Fibroblast of lung (primary cell): ENCODE measurements around the gene SLC30A7. TPM values are rescaled to one million over a fixed set of nuclear protein-coding genes. Genes with fewer than 3 reads are reported as not detected.
"Not testable (repeated sequence)": the region's sequence is repeated elsewhere in the genome, so short reads cannot be mapped to it uniquely, and the experiment has no call there.

Experiments used
- DNase-seq, 2 donors: peaks; one replicate each; pipeline versions ENCODE4 v3.0.0 to v3.0.0-alpha.2; 2010; ENCODE audit warnings: low read depth in 2 of 2
- H2AFZ ChIP-seq: 2 replicates; pipeline ENCODE4 v1.5.1; 2012; ENCODE audit warnings: low read length, control low read depth, inconsistent platforms
- H3K27ac ChIP-seq: 2 replicates; pipeline ENCODE4 v1.5.1; 2011; ENCODE audit warnings: low read length, control low read depth; ENCODE audit not compliant: insufficient read depth
- H3K27me3 ChIP-seq: 2 replicates; pipeline ENCODE4 v1.5.1; 2011; ENCODE audit warnings: mild to moderate bottlenecking, low read length; ENCODE audit not compliant: control insufficient read depth, insufficient read depth
- H3K36me3 ChIP-seq: 2 replicates; pipeline ENCODE4 v1.5.1; 2011; ENCODE audit warnings: low read length; ENCODE audit not compliant: control insufficient read depth, insufficient read depth
- H3K4me1 ChIP-seq: 2 replicates; pipeline ENCODE4 v1.5.1; 2011; ENCODE audit warnings: low read length; ENCODE audit not compliant: control insufficient read depth, insufficient read depth; ENCODE audit errors: extremely low read depth
- H3K4me2 ChIP-seq: 2 replicates; pipeline ENCODE4 v1.5.1; 2011; ENCODE audit warnings: low read length, control low read depth; ENCODE audit not compliant: insufficient read depth; ENCODE audit errors: extremely low read depth
- H3K4me3 ChIP-seq, 4 experiments: fragments of 200-600 bp in 1 of 4; sonication (generic) in 1 of 4; replicated peaks in 1 of 4; 2 replicates each; pipeline ENCODE4 v1.5.1; 2011 to 2016; ENCODE audit warnings: low read length in 4 of 4, low read depth in 3 of 4, mild to moderate bottlenecking in 3 of 4, control low read depth in 2 of 4, inconsistent platforms in 1 of 4, mixed read lengths in 1 of 4; ENCODE audit not compliant: insufficient read depth in 1 of 4; ENCODE audit errors: control extremely low read depth in 1 of 4
- H3K79me2 ChIP-seq: 2 replicates; pipeline ENCODE4 v1.5.1; 2012; ENCODE audit warnings: mild to moderate bottlenecking, low read length, inconsistent platforms; ENCODE audit not compliant: control insufficient read depth, insufficient read depth
- H3K9ac ChIP-seq: 2 replicates; pipeline ENCODE4 v1.5.1; 2011; ENCODE audit warnings: mild to moderate bottlenecking, low read length, control low read depth; ENCODE audit not compliant: insufficient read depth
- H3K9me3 ChIP-seq: 2 replicates; pipeline ENCODE4 v1.5.1; 2012; ENCODE audit warnings: low read depth, low read length; ENCODE audit not compliant: control insufficient read depth, insufficient read depth
- H4K20me1 ChIP-seq: 2 replicates; pipeline ENCODE4 v1.5.1; 2011; ENCODE audit warnings: low read length; ENCODE audit not compliant: control insufficient read depth, insufficient read depth; ENCODE audit errors: extremely low read depth
- EZH2 ChIP-seq: IDR thresholded peaks from 2 replicates; pipeline ENCODE4 v1.5.1; 2012; ENCODE audit warnings: low read length, control low read depth, mild to moderate bottlenecking; ENCODE audit errors: missing control alignments
- polyA plus RNA-seq, 2 donors: library from polyadenylated mRNA; depleted of rRNA in 1 of 2; stranded (reverse) in 1 of 2; unstranded in 1 of 2; fragments of >200 nt; gene quantifications; 2 replicates each; pipeline ENCODE4 v1.2.1, GENCODE V29; 2011 to 2012; ENCODE audit warnings: missing spikeins in 1 of 2
- total RNA-seq: library from RNA; depleted of rRNA; stranded (reverse); fragments of >200 nt; gene quantifications from 2 replicates; pipeline ENCODE4 v1.2.1, GENCODE V29; 2014
- TF ChIP-seq, protein P1 (sequence below), 2 donors: IDR thresholded peaks in 1 of 2; conservative IDR thresholded peaks in 1 of 2; 1 replicate in 1 of 2; 2 replicates in 1 of 2; pipeline ENCODE4 v1.5.1; 2011 to 2012; ENCODE audit warnings: low read length in 2 of 2, control low read depth in 1 of 2, inconsistent platforms in 1 of 2, low read depth in 1 of 2, mild to moderate bottlenecking in 1 of 2

The SLC30A7 gene
- total and polyA plus RNA-seq, 2 donors (not counting 1 experiment from before 2014, with no cell fraction given) = 23.1 to 37.4 TPM

DNA sequence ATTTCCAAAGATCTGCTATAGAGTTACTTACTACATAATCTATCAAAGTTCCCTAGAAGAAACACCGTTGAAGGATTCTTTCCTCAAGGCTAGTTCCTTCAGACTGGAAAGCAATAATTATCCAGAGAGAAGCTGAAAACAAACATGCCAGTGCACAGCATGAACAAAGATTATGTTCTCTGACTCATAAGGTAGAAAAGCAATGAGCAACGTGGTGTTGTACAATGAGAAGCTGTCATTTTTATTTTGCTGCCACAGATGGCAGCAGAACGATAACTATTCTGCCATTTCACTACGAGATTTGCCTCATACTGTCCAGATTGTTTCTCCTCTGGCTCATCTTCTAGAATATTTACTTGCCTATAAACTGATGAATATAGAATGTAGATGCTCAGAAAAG lies 11.9 kb upstream of the SLC30A7 start:
- H3K4me3 ChIP-seq = no peak overlapping the region
- no peak overlapping the region for H2AFZ ChIP-seq
- H3K9me3 ChIP-seq = no peaks in the 10 kb centered on the region
- H3K36me3 ChIP-seq = no peaks in the 10 kb centered on the region
- TF ChIP-seq, protein P1, sequence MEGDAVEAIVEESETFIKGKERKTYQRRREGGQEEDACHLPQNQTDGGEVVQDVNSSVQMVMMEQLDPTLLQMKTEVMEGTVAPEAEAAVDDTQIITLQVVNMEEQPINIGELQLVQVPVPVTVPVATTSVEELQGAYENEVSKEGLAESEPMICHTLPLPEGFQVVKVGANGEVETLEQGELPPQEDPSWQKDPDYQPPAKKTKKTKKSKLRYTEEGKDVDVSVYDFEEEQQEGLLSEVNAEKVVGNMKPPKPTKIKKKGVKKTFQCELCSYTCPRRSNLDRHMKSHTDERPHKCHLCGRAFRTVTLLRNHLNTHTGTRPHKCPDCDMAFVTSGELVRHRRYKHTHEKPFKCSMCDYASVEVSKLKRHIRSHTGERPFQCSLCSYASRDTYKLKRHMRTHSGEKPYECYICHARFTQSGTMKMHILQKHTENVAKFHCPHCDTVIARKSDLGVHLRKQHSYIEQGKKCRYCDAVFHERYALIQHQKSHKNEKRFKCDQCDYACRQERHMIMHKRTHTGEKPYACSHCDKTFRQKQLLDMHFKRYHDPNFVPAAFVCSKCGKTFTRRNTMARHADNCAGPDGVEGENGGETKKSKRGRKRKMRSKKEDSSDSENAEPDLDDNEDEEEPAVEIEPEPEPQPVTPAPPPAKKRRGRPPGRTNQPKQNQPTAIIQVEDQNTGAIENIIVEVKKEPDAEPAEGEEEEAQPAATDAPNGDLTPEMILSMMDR (conservative IDR thresholded peaks at IDR 0.05 in 1 of 2, IDR thresholded peaks at IDR 0.05 in 1 of 2; ENCODE audit: low read depth in 1 of 2, low read length in 2 of 2) = peak in 1 of 2 donors; percentile 1
- no peak for TF ChIP-seq EZH2
- DNase-seq = peak; percentile 53 to 67
- H3K27ac ChIP-seq = no peak overlapping the region
- no peak overlapping the region for H3K4me2 ChIP-seq
- H3K27me3 ChIP-seq = no peaks in the 10 kb centered on the region
- H3K79me2 ChIP-seq = no peaks in the 10 kb centered on the region
- no peak overlapping the region for H3K9ac ChIP-seq
- no peaks in the 10 kb centered on the region for H3K4me1 ChIP-seq
- H4K20me1 ChIP-seq = no peaks in the 10 kb centered on the region

DNA sequence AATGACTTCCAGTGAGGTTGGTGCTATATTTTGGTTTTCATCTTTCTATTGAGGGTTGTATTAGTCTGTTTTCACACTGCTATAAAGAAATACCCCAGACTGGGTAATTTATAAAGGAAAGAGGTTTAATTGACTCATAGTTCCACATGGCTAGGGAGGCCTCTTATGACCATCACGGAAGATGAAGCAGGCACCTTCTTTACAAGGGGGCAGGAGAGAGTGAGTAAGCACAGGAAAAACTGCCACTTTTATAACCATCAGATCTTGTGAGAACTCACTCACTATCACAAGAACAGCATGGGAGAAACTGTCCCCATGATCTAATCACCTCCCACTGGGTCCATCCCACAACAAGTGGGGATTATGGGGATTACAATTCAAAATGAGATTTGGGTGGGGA lies 6.9 kb upstream of the SLC30A7 start:
- not testable (repeated sequence) for H3K9ac ChIP-seq, H4K20me1 ChIP-seq, DNase-seq, H3K4me2 ChIP-seq, H2AFZ ChIP-seq, H3K4me3 ChIP-seq, H3K36me3 ChIP-seq, H3K27ac ChIP-seq, H3K4me1 ChIP-seq, H3K27me3 ChIP-seq, H3K9me3 ChIP-seq
- H3K79me2 ChIP-seq = peaks cover 11% of the 10 kb centered on the region

DNA sequence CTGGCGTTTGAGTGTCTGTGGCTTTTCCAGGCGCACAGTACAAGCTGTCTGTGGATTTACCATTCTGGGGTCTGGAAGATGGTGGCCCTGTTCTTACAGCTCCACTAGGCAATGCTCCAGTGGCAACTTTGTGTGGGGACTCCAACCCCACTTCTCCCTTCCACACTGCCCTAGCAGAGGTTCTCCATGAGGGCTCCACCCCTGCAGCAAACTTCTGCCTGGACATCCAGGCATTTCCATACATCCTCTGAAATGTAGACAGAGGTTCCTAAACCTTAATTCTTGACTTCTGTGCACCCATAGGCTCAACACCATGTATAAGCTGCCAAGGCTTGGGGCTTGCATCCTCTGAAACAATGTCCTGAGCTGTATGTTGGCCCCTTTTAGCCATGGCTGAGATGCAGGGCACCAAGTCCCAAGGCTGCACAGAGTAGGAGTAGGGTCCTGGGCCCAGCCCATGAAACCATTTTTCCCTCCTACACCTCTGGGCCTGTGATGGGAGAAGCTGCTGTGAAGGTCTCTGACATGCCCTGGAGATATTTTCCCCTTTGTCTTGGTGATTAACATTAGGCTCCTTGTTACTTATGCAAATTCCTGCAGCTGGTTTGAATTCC lies 5.9 kb upstream of the SLC30A7 start:
- H3K4me3 ChIP-seq, H4K20me1 ChIP-seq, H3K27ac ChIP-seq, DNase-seq, H2AFZ ChIP-seq, H3K36me3 ChIP-seq, H3K4me2 ChIP-seq, H3K9me3 ChIP-seq, H3K4me1 ChIP-seq, H3K9ac ChIP-seq, H3K27me3 ChIP-seq: not testable (repeated sequence)
- H3K79me2 ChIP-seq = peaks cover 11% of the 10 kb centered on the region

DNA sequence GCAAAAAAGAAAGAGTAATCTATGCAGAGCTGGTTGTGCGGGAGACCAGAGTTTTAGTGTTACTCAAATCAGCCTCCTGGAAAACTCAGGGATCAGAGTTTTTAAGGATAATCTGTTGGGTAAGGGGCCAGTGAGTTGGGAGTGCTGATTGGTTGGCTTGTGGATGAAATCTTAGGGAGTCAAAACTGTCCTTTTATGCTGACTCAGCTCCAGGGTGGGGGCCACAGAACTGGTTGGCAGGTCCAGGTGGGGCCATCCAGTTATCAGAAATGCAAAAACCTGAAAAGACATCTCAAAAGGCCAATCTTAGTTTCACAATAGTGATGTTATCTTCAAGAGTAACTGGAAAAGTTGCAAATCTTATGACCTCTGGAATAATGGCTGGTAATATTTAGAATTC lies 4.5 kb upstream of the SLC30A7 start:
- H3K36me3 ChIP-seq = no peaks in the 10 kb centered on the region
- H3K9ac ChIP-seq = no peak overlapping the region
- H3K79me2 ChIP-seq = peaks cover 15% of the 10 kb centered on the region
- no peak overlapping the region for H3K27ac ChIP-seq
- H2AFZ ChIP-seq = no peak overlapping the region
- no peaks in the 10 kb centered on the region for H3K9me3 ChIP-seq
- H3K27me3 ChIP-seq = no peaks in the 10 kb centered on the region
- TF ChIP-seq, protein P1 (conservative IDR thresholded peaks at IDR 0.05 in 1 of 2, IDR thresholded peaks at IDR 0.05 in 1 of 2; ENCODE audit: low read depth in 1 of 2, low read length in 2 of 2) = no peak
- no peak for TF ChIP-seq EZH2
- no peaks in the 10 kb centered on the region for H4K20me1 ChIP-seq
- H3K4me3 ChIP-seq = no peak overlapping the region
- H3K4me1 ChIP-seq = peaks cover 5% of the 10 kb centered on the region
- no peak for DNase-seq
- no peak overlapping the region for H3K4me2 ChIP-seq
